Stimulated activated CD4-positive, alpha-beta T cell treated with anti-CD3 and anti-CD28 coated beads, TNF-alpha, amount 100 ng/mL, for 4 hours (primary cell): ENCODE results near the gene PTPRK.

Experiments used
- DNase-seq, 3 experiments: peaks; one replicate each; pipeline ENCODE4 v3.0.0-alpha.2; 2020; ENCODE audit warnings: low read depth in 3 of 3

The PTPRK gene

GRCh38 chr6:128138694-128139093 is 381.7 kb downstream of the PTPRK start:
- no peak for DNase-seq

GRCh38 chr6:128135325-128135724 is 385.1 kb downstream of the PTPRK start:
- DNase-seq = no peak

DNA sequence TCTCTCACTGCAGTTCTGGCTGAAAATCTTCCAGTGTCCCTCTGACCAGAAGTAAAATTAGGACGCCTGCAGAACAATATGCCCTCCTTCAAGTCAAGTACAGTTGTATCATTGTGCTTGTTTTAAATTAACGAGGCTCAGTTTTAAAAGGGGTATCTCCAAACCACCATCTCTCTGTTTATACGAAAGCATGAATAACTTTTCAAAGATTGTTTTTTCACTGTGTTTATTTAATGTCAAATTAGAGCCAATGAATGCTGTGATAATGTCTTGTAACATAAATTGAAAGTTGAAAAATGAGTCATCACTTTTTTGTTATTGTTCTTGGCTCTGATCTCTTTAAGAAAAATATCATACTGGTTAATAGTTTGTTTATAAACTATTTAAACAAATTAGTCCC is 388.8 kb downstream of the PTPRK start:
- DNase-seq = no peak

- DNase-seq = no peak
Measured at GRCh38 chr6:128131036-128131435, 389.4 kb downstream of the PTPRK start.

- no peak for DNase-seq
Measured at GRCh38 chr6:128129679-128130078, 390.7 kb downstream of the PTPRK start.

DNA sequence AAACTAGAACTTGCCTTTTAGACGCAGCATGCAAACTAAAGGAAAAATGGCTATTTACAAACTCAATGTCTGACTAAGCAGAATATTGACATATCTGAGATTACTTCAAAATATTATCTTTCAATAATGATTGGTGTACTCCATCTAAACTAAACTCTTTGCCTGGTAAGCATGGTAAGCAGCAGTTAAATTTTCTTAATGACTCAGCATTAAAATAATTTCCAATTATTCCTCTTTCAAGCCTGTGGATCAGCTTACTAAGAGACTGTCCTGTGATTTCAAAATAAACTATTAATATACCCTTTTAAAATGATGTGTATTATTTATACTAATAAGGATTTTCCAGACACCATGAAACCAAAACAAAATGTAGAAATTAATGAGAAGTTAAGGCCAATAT is 392.7 kb downstream of the PTPRK start:
- DNase-seq = no peak

GRCh38 chr6:128124713-128125112 is 395.7 kb downstream of the PTPRK start:
- no peak for DNase-seq

DNA sequence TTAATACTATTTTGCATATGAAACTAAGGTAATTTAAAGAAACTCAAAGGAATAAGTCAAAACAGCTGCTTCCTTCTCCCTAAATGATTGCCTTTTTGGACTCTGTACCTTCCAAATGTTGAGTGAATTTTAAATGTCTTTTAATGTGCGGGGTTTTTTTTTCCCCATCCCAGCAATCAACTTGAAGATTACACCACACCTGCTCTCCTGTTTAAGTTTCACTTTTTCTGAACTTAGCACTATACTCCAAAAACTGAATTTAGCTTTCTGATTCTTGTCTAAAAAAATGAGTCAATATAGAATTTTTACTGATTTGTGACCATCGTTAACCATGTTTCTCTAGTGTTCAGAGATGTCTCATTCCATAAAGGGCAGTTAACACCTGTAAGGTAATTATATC is 398.8 kb downstream of the PTPRK start:
- DNase-seq = no peak

DNA sequence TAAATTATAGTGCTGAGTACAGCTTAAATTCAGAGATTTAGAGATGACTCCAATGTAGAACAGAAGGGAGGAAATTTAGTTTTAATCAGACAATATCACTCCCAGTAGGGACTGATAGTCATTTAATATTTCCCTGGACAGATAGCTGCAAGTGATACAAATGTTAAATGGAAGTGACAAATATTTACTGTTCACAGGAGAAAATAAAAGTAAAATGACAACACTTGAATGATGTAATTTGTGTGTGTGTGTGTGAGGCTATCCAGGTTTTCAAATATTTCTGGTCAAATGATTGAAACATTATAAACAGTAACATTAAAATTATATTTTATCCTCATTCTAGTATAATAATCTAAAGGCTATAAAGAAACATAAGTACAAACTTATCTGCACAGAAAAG is 399.2 kb downstream of the PTPRK start:
- DNase-seq = no peak

GRCh38 chr6:128118401-128118800 is 402.0 kb downstream of the PTPRK start:
- no peak for DNase-seq

- DNase-seq = no peak
Measured at GRCh38 chr6:128117916-128118315, 402.5 kb downstream of the PTPRK start.

- DNase-seq = no peak
Measured at GRCh38 chr6:128114164-128114563, 406.2 kb downstream of the PTPRK start.

DNA sequence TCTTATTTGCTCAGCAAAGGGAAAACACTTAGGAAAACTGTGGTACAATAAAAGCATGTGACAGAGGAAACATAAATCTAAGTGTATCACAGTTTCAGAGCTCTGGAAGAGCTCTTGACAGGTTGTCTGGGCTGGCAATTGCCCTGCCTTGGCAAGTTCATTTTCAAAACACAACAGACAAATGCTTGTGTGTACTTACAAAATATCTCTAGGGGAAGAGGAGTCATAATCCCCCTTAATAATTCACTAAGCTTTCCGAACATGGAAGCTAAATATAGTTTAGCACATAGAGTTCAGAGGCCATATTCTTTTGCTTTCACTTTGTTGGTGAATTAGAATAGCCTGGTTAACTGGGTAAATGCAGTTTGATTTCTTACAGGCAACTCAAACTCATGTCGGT is 407.9 kb downstream of the PTPRK start:
- DNase-seq = no peak

DNA sequence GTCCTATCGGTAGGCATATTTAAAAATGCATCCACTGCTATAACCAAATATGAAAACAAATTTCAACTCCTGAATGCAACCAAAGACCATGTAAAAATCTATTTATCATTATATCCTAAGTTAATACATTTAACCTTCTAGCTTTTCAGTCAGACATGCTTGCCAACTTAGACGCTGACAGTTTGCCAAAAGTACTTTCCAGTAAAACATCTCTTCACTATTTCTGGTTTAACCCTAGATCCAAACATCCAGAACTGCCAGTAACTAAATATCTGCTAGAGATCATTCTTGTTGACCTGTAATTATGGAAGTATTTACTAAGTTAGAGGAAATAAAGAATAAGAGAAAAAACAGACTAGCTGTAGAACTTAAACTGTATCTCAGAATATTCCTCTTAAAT is 409.3 kb downstream of the PTPRK start:
- DNase-seq = no peak

GRCh38 chr6:128107682-128108081 is 412.7 kb downstream of the PTPRK start:
- no peak for DNase-seq

- no peak for DNase-seq
Measured at GRCh38 chr6:128099571-128100197, 420.7 kb downstream of the PTPRK start.

DNA sequence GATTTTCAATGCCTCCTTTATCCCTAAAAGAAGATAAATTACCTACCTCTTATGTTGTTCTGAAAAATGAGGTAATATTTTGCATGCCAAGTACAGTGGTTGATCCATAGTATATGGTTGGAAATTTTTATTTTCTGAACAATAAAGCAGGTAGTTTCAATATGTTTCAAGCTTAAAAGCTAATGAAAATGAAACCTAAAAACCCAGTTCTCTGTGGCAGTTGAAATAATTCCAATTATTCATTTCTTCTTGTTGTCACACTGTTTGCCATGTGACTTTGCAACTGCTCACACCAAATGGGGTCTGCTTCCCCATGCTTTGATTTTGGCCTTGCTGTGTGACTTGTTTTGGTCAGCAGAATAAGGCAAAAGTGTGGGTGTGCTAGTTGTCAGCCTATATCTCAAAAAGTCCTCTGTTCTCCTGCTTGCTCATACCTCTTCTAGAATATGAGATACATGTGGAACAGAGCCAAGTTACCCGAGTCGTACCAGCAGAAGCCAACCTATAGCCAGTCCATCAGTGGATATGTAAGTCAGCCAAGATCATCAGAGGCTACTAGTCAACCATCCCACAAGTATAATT is 422.3 kb downstream of the PTPRK start:
- no peak for DNase-seq

DNA sequence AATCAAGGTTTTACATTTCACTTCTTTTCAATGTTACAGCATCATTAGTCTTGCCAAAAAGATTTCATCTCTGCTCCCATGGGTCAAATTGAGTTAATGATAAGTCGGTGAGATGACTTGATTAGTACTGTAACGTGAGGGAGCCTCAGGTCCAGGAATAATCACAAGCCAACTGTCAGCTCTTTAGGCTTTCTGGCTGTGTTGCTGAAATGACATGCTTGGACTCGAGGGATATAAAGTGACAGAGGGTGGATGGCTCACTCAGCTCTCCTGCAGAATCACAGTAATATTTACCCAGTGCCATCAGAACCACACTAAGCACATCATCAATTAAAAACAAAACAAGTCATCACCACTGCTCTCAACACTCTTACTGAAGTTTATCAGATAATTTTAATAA is 423.4 kb downstream of the PTPRK start:
- no peak for DNase-seq

GRCh38 chr6:128095362-128095761 is 425.0 kb downstream of the PTPRK start:
- DNase-seq = no peak

DNA sequence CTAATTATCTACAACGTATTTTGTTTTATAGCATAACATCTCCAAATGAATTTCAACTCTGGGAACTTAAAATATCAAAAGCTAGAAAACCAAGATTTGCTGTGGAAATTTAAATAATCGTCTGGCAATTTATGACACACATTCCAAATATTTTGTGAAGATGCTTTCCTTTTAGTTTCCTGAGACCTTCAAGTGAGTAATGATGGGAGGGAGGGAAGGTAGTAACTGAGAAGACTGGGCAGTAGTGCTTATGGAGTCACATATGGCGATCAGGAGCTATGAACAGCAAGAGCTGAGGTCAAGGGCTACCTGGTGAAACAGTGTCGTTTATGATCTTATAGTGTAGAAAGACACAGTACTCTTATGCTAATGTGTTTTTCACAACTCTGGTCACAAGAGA is 441.4 kb downstream of the PTPRK start:
- no peak for DNase-seq

GRCh38 chr6:128078276-128078675 is 442.1 kb downstream of the PTPRK start:
- DNase-seq = no peak

DNA sequence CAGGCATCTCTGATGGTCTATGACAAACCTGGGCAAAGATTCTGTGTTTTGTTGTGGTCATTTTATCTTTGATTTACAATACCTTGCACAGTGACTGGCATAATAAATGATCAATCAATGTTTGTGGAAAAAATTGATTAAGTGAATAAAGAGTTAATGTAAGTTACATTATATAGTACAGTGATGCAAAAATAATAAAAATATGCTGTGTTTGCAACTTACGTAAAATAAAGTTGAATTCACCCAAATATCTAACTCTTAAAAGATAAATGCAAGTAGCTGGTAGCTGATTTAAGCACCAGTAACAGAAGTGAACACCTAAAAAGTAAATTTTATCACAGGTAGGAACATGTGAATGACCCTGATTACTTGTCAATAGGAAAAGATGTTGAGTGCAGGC is 443.6 kb downstream of the PTPRK start:
- no peak for DNase-seq

DNA sequence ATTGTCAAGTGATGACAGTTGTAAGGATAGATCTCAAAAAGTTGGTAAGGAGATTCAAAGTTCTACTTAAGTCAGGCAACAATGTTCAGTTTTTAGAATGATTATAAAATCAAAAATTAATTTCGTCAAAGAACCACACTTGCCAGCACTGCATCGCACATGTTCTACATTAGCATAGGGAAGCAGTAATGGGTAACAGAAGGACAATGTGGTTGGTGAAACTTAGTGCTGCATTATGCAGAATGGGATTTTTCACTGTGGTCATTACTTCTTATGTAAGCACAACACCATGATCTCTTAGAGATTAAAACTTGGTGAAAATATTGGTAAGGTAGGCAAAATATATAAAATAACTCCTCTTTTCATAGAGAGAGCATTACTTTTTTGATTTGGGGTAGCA is 445.8 kb downstream of the PTPRK start:
- DNase-seq = no peak

DNA sequence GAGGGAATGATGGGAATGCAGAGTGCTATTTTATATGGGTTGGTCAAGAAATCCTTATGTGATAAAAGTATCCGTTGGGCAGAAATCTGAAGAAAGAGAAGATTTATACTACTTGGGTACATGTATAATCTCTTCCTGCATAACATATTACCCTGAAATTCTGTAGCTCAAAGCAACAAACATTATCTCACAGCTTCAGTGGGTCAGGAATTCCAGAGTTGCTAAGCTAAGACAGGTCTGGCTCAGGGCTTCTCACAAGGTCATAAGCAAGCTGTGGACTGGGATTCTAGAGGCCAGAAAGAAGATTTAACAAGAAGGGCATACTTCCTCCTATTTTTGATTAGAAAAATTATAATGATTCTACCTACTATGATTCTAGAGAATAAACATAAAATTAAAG is 447.0 kb downstream of the PTPRK start:
- no peak for DNase-seq
